Endodermal cell (in vitro differentiated cells): ENCODE measurements around the gene RIPOR2. TPM values are rescaled to one million over a fixed set of nuclear protein-coding genes. Genes with fewer than 3 reads are reported as not detected.

Experiments
- DNase-seq: peaks from one replicate; pipeline ENCODE4 v3.0.0-alpha.2; 2017
- H3K27ac ChIP-seq: 2 replicates; pipeline ENCODE4 v1.5.1; 2013; ENCODE audit warnings: mild to moderate bottlenecking, low read depth, low read length, moderate library complexity
- H3K27me3 ChIP-seq: 2 replicates; pipeline ENCODE4 v1.6.1; 2013; ENCODE audit warnings: mild to moderate bottlenecking, low read length, moderate library complexity; ENCODE audit not compliant: insufficient read depth, control insufficient read depth, poor library complexity, severe bottlenecking
- H3K36me3 ChIP-seq: 2 replicates; pipeline ENCODE4 v1.7.0; 2013; ENCODE audit warnings: mild to moderate bottlenecking, low read length, moderate library complexity; ENCODE audit not compliant: control insufficient read depth, insufficient read depth
- H3K4me1 ChIP-seq: one replicate; pipeline ENCODE4 v1.7.0; 2013; ENCODE audit warnings: low read length; ENCODE audit not compliant: control insufficient read depth, insufficient read depth
- H3K4me3 ChIP-seq: 2 replicates; pipeline ENCODE4 v1.5.1; 2013; ENCODE audit warnings: mild to moderate bottlenecking, low read length, moderate library complexity
- H3K9ac ChIP-seq: 2 replicates; pipeline ENCODE4 v1.6.1; 2013; ENCODE audit warnings: mild to moderate bottlenecking, low read length, moderate library complexity; ENCODE audit not compliant: poor library complexity, severe bottlenecking; ENCODE audit errors: extremely low read depth
- H3K9me3 ChIP-seq: 2 replicates; pipeline ENCODE4 v1.6.1; 2013; ENCODE audit warnings: mild to moderate bottlenecking, low read length, moderate library complexity; ENCODE audit not compliant: control insufficient read depth
- H3K27ac Mint-ChIP-seq: 2 replicates; pipeline ENCODE4 v1.8.0; 2020; ENCODE audit warnings: mixed read lengths
- H3K27me3 Mint-ChIP-seq: 2 replicates; pipeline ENCODE4 v1.8.0; 2021; ENCODE audit warnings: mild to moderate bottlenecking, mixed read lengths; ENCODE audit not compliant: insufficient read depth
- H3K36me3 Mint-ChIP-seq: 2 replicates; pipeline ENCODE4 v1.8.0; 2020; ENCODE audit warnings: low read depth, mixed read lengths
- H3K4me1 Mint-ChIP-seq: 2 replicates; pipeline ENCODE4 v1.8.0; 2020; ENCODE audit warnings: mixed read lengths
- H3K4me3 Mint-ChIP-seq: 2 replicates; pipeline ENCODE4 v1.8.0; 2020; ENCODE audit warnings: mild to moderate bottlenecking, moderate library complexity, mixed read lengths
- H3K9me3 Mint-ChIP-seq: 2 replicates; pipeline ENCODE4 v1.8.0; 2020; ENCODE audit warnings: mild to moderate bottlenecking, mixed read lengths
- WGBS, 2 experiments: methylation state at CpG; one replicate each; pipeline versions ENCODE4 v1.1.5 to v1.1.7; 2013; ENCODE audit warnings: missing lambda C conversion rate in 2 of 2, mixed read lengths in 1 of 2; ENCODE audit not compliant: insufficient coverage in 1 of 2, insufficient read length in 1 of 2; 5-methylcytosine and 5-hydroxymethylcytosine counted together
- total RNA-seq, 2 donors: library from RNA; stranded (reverse); fragmentation: NEBNext Ultra II Directional in 1 of 2; extraction: Animal tissue kit (Norgen Biotek cat#: 25700) in 1 of 2; gene quantifications; 2 replicates in 1 of 2; 3 replicates in 1 of 2; pipeline ENCODE4 v1.2.1, GENCODE V29; 2021
- TF ChIP-seq, protein P1 (sequence below): fragments of 200-600 bp; sonication (generic); conservative IDR thresholded peaks from 2 replicates; pipeline ENCODE4 v1.5.0; 2021; ENCODE audit warnings: antibody characterized with exemption, mild to moderate bottlenecking

Gene RIPOR2
- total RNA-seq, 2 donors from 2014 or later: 9.3 to 10.4 TPM

GRCh38 chr6:24797596-24798216 is 138.1 kb downstream of the RIPOR2 start:
- H3K4me3 Mint-ChIP-seq: no peak overlapping the region

GRCh38 chr6:24796616-24797290 is 139.0 kb downstream of the RIPOR2 start:
- no peak overlapping the region for H3K9ac ChIP-seq
- no peaks in the 10 kb centered on the region for H3K36me3 Mint-ChIP-seq
- H3K36me3 ChIP-seq: no peaks in the 10 kb centered on the region
- no peaks in the 10 kb centered on the region for H3K4me1 ChIP-seq
- TF ChIP-seq, protein P1, sequence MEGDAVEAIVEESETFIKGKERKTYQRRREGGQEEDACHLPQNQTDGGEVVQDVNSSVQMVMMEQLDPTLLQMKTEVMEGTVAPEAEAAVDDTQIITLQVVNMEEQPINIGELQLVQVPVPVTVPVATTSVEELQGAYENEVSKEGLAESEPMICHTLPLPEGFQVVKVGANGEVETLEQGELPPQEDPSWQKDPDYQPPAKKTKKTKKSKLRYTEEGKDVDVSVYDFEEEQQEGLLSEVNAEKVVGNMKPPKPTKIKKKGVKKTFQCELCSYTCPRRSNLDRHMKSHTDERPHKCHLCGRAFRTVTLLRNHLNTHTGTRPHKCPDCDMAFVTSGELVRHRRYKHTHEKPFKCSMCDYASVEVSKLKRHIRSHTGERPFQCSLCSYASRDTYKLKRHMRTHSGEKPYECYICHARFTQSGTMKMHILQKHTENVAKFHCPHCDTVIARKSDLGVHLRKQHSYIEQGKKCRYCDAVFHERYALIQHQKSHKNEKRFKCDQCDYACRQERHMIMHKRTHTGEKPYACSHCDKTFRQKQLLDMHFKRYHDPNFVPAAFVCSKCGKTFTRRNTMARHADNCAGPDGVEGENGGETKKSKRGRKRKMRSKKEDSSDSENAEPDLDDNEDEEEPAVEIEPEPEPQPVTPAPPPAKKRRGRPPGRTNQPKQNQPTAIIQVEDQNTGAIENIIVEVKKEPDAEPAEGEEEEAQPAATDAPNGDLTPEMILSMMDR: no peak
- H3K27ac Mint-ChIP-seq: no peak overlapping the region
- no peaks in the 10 kb centered on the region for H3K9me3 ChIP-seq
- no peaks in the 10 kb centered on the region for H3K9me3 Mint-ChIP-seq
- no peak for DNase-seq
- H3K4me3 ChIP-seq: no peak overlapping the region
- H3K4me3 Mint-ChIP-seq: no peak overlapping the region
- WGBS, 2 experiments: 91 to 96% methylated on average over 5 to 6 of the region's 6 CpGs
- no peaks in the 10 kb centered on the region for H3K27me3 Mint-ChIP-seq
- no peaks in the 10 kb centered on the region for H3K27me3 ChIP-seq
- no peak overlapping the region for H3K27ac ChIP-seq
- peaks cover 7% of the 10 kb centered on the region for H3K4me1 Mint-ChIP-seq

More at GRCh38 chr6:24797596-24798216, 138.1 kb downstream of the RIPOR2 start:
- no peak for DNase-seq
- Mint-ChIP-seq H3K9me3 (no peaks in the 10 kb centered on the region), H3K27me3 (no peaks in the 10 kb centered on the region), H3K4me1 (peaks cover 13% of the 10 kb centered on the region), H3K27ac (no peak overlapping the region), H3K36me3 (no peaks in the 10 kb centered on the region)
- H3K36me3 ChIP-seq: no peaks in the 10 kb centered on the region
- H3K27me3 ChIP-seq: no peaks in the 10 kb centered on the region
- no peak overlapping the region for H3K4me3 ChIP-seq
- H3K9me3 ChIP-seq: no peaks in the 10 kb centered on the region
- TF ChIP-seq, protein P1: no peak
- 77 to 93% methylated on average over 1 to 6 of the region's 6 CpGs for WGBS, 2 experiments
- no peaks in the 10 kb centered on the region for H3K4me1 ChIP-seq
- H3K9ac ChIP-seq: no peak overlapping the region
- H3K27ac ChIP-seq: no peak overlapping the region

GRCh38 chr6:24795106-24795505 is 140.7 kb downstream of the RIPOR2 start:
- Mint-ChIP-seq H3K4me1 (peaks cover 10% of the 10 kb centered on the region), H3K27me3 (no peaks in the 10 kb centered on the region), H3K27ac (no peak overlapping the region), H3K4me3 (no peak overlapping the region), H3K9me3 (no peaks in the 10 kb centered on the region), H3K36me3 (no peaks in the 10 kb centered on the region)
- TF ChIP-seq, protein P1: no peak
- no peak overlapping the region for H3K27ac ChIP-seq
- WGBS, 2 experiments: 91% methylated on average over 2 of the region's 2 CpGs; no CpG with 5 or more reads in 1 of the 2 experiments
- H3K4me1 ChIP-seq: no peaks in the 10 kb centered on the region
- H3K9me3 ChIP-seq: no peaks in the 10 kb centered on the region
- no peaks in the 10 kb centered on the region for H3K36me3 ChIP-seq
- no peak for DNase-seq
- H3K4me3 ChIP-seq: no peak overlapping the region
- no peaks in the 10 kb centered on the region for H3K27me3 ChIP-seq
- no peak overlapping the region for H3K9ac ChIP-seq
